Osteoblast (primary cell): ENCODE data around the gene MZB1. TPM values are rescaled to one million over a fixed set of nuclear protein-coding genes. Genes with fewer than 3 reads are reported as not detected.

ENCODE experiments used
- DNase-seq: peaks from one replicate; pipeline ENCODE4 v3.0.0; 2011; ENCODE audit warnings: low spot score, mixed read lengths; ENCODE audit not compliant: insufficient read length; ENCODE audit errors: missing footprints
- H2AFZ ChIP-seq: 2 replicates; pipeline ENCODE4 v1.6.0; 2011; ENCODE audit warnings: mild to moderate bottlenecking, low read length
- H3K27ac ChIP-seq: 2 replicates; pipeline ENCODE4 v1.5.1; 2011; ENCODE audit warnings: mild to moderate bottlenecking, low read depth, low read length, moderate library complexity
- H3K27me3 ChIP-seq: 2 replicates; pipeline ENCODE4 v1.6.0; 2012; ENCODE audit warnings: mild to moderate bottlenecking, control low read depth, inconsistent platforms, low read length, moderate library complexity; ENCODE audit not compliant: insufficient read depth
- H3K36me3 ChIP-seq: 2 replicates; pipeline ENCODE4 v1.5.1; 2011; ENCODE audit warnings: mild to moderate bottlenecking, low read length, control low read depth, moderate library complexity; ENCODE audit not compliant: insufficient read depth
- H3K4me1 ChIP-seq: 2 replicates; pipeline ENCODE4 v1.5.1; 2011; ENCODE audit warnings: mild to moderate bottlenecking, low read length, control low read depth, moderate library complexity; ENCODE audit not compliant: insufficient read depth
- H3K4me2 ChIP-seq: 2 replicates; pipeline ENCODE4 v1.6.0; 2011; ENCODE audit warnings: mild to moderate bottlenecking, low read length; ENCODE audit not compliant: insufficient read depth
- H3K4me3 ChIP-seq: fragments of 200-600 bp; sonication (generic); 3 replicates; pipeline ENCODE4 v1.5.1; 2012; ENCODE audit warnings: mild to moderate bottlenecking, low read length, inconsistent platforms; ENCODE audit not compliant: insufficient read depth
- H3K79me2 ChIP-seq: 2 replicates; pipeline ENCODE4 v1.6.0; 2012; ENCODE audit warnings: mild to moderate bottlenecking, low read length, control low read depth, inconsistent platforms; ENCODE audit not compliant: insufficient read depth
- H3K9me3 ChIP-seq: 2 replicates; pipeline ENCODE4 v1.5.1; 2011; ENCODE audit warnings: low read depth, low read length, control low read depth
- H4K20me1 ChIP-seq: 2 replicates; pipeline ENCODE4 v1.6.0; 2012; ENCODE audit warnings: mild to moderate bottlenecking, low read length, control low read depth; ENCODE audit not compliant: insufficient read depth
- CTCF ChIP-seq: IDR thresholded peaks from 2 replicates; pipeline ENCODE4 v1.5.1; 2011; ENCODE audit warnings: mild to moderate bottlenecking, low read depth, low read length, moderate library complexity; ENCODE audit errors: extremely low read depth
- total RNA-seq: library from RNA; depleted of rRNA; stranded (reverse); fragments of >200 nt; gene quantifications from 2 replicates; pipeline ENCODE4 v1.2.3, GENCODE V29; 2012

MZB1 gene
- total RNA-seq, 1 donor, result not detected

GRCh38 chr5:139435676-139436075 is 46.0 kb upstream of the MZB1 start:
- Histone ChIP-seq H3K4me1 (peaks cover 11% of the 10 kb centered on the region), H3K27ac (no peak overlapping the region), H2AFZ (no peak overlapping the region), H3K27me3 (no peaks in the 10 kb centered on the region), H3K4me3 (no peak overlapping the region), H3K36me3 (no peaks in the 10 kb centered on the region), H3K9me3 (no peaks in the 10 kb centered on the region), H3K4me2 (no peak overlapping the region), H4K20me1 (no peaks in the 10 kb centered on the region), H3K79me2 (no peaks in the 10 kb centered on the region)
- no peak for TF ChIP-seq CTCF
- DNase-seq, result no peak

GRCh38 chr5:139431706-139432105 is 42.0 kb upstream of the MZB1 start:
- no peaks in the 10 kb centered on the region for H3K79me2 ChIP-seq
- TF ChIP-seq CTCF, result no peak
- H3K27me3 ChIP-seq, result no peaks in the 10 kb centered on the region
- H2AFZ ChIP-seq, result no peak overlapping the region
- no peaks in the 10 kb centered on the region for H4K20me1 ChIP-seq
- no peak overlapping the region for H3K27ac ChIP-seq
- no peak for DNase-seq
- H3K4me3 ChIP-seq, result no peak overlapping the region
- H3K4me2 ChIP-seq, result no peak overlapping the region
- H3K36me3 ChIP-seq, result no peaks in the 10 kb centered on the region
- no peaks in the 10 kb centered on the region for H3K9me3 ChIP-seq
- no peaks in the 10 kb centered on the region for H3K4me1 ChIP-seq

- Histone ChIP-seq H3K4me3 (no peak overlapping the region), H3K27ac (no peak overlapping the region), H3K79me2 (no peaks in the 10 kb centered on the region), H3K27me3 (no peaks in the 10 kb centered on the region), H3K4me1 (peaks cover 6% of the 10 kb centered on the region), H3K9me3 (no peaks in the 10 kb centered on the region), H3K4me2 (no peak overlapping the region), H3K36me3 (peaks cover under 1% of the 10 kb centered on the region), H4K20me1 (no peaks in the 10 kb centered on the region), H2AFZ (no peak overlapping the region)
- DNase-seq, result no peak
- TF ChIP-seq CTCF, result no peak
Observed at GRCh38 chr5:139430015-139430414, 40.3 kb upstream of the MZB1 start.

GRCh38 chr5:139426203-139426885 is 36.6 kb upstream of the MZB1 start:
- Histone ChIP-seq H3K4me3 (no peak overlapping the region), H3K36me3 (peaks cover 3% of the 10 kb centered on the region), H4K20me1 (no peaks in the 10 kb centered on the region), H3K9me3 (no peaks in the 10 kb centered on the region), H3K27me3 (no peaks in the 10 kb centered on the region), H3K4me1 (peaks cover 6% of the 10 kb centered on the region), H3K79me2 (no peaks in the 10 kb centered on the region), H3K4me2 (no peak overlapping the region), H2AFZ (no peak overlapping the region), H3K27ac (peak overlapping the region; percentile 38)
- TF ChIP-seq CTCF, result no peak
- DNase-seq, result peak; percentile 68
